ENCODE measurements around the gene ATP2B2.

ATP2B2 gene

GRCh38 chr3:10485806-10486205 is 19.6 kb downstream of the ATP2B2 start:
- no peak overlapping the region for H2AFZ ChIP-seq (ENCODE audit: low read depth, low read length)
- no peak for TF ChIP-seq EZH2phosphoT487 (IDR thresholded peaks at IDR 0.05; ENCODE audit: low read depth)
- no peak for TF ChIP-seq CTCF (IDR thresholded peaks at IDR 0.05; ENCODE audit: low read depth, low read length)
- no peak overlapping the region for H3K4me2 ChIP-seq (ENCODE audit: low read length)
- no peak overlapping the region for H3K27ac ChIP-seq (ENCODE audit: low read length)
- H4K20me1 ChIP-seq (ENCODE audit: insufficient read depth, low read length) = no peaks in the 10 kb centered on the region
- no peaks in the 10 kb centered on the region for H3K9me3 ChIP-seq (ENCODE audit: insufficient read depth, low read length)
- H3K9ac ChIP-seq (ENCODE audit: low read length) = no peak overlapping the region
- no peaks in the 10 kb centered on the region for H3K36me3 ChIP-seq (replicated peaks; ENCODE audit: low read depth, low read length)
- no peaks in the 10 kb centered on the region for H3K27me3 ChIP-seq (ENCODE audit: low read depth, low read length)
- H3K4me3 ChIP-seq (ENCODE audit: low read length) = no peak overlapping the region
- no peaks in the 10 kb centered on the region for H3K79me2 ChIP-seq (ENCODE audit: low read length)
- no peaks in the 10 kb centered on the region for H3K4me1 ChIP-seq (ENCODE audit: low read length)

GRCh38 chr3:10485380-10485779 is 20.0 kb downstream of the ATP2B2 start:
- H3K27ac ChIP-seq (ENCODE audit: low read length) = no peak overlapping the region
- no peak overlapping the region for H3K4me3 ChIP-seq (ENCODE audit: low read length)
- H3K9me3 ChIP-seq (ENCODE audit: insufficient read depth, low read length) = no peaks in the 10 kb centered on the region
- H3K9ac ChIP-seq (ENCODE audit: low read length) = no peak overlapping the region
- H4K20me1 ChIP-seq (ENCODE audit: insufficient read depth, low read length) = no peaks in the 10 kb centered on the region
- TF ChIP-seq EZH2phosphoT487 (IDR thresholded peaks at IDR 0.05; ENCODE audit: low read depth) = no peak
- no peak for TF ChIP-seq CTCF (IDR thresholded peaks at IDR 0.05; ENCODE audit: low read depth, low read length)
- no peaks in the 10 kb centered on the region for H3K36me3 ChIP-seq (replicated peaks; ENCODE audit: low read depth, low read length)
- H3K4me1 ChIP-seq (ENCODE audit: low read length) = no peaks in the 10 kb centered on the region
- H3K4me2 ChIP-seq (ENCODE audit: low read length) = no peak overlapping the region
- no peaks in the 10 kb centered on the region for H3K27me3 ChIP-seq (ENCODE audit: low read depth, low read length)
- no peak overlapping the region for H2AFZ ChIP-seq (ENCODE audit: low read depth, low read length)
- H3K79me2 ChIP-seq (ENCODE audit: low read length) = no peaks in the 10 kb centered on the region

GRCh38 chr3:10484709-10485108 is 20.7 kb downstream of the ATP2B2 start:
- Histone ChIP-seq H3K4me1 (ENCODE audit: low read length) (no peaks in the 10 kb centered on the region), H2AFZ (ENCODE audit: low read depth, low read length) (no peak overlapping the region), H4K20me1 (ENCODE audit: insufficient read depth, low read length) (no peaks in the 10 kb centered on the region), H3K9ac (ENCODE audit: low read length) (no peak overlapping the region), H3K79me2 (ENCODE audit: low read length) (no peaks in the 10 kb centered on the region), H3K9me3 (ENCODE audit: insufficient read depth, low read length) (no peaks in the 10 kb centered on the region), H3K4me3 (ENCODE audit: low read length) (no peak overlapping the region), H3K27ac (ENCODE audit: low read length) (no peak overlapping the region), H3K36me3 (replicated peaks; ENCODE audit: low read depth, low read length) (no peaks in the 10 kb centered on the region), H3K4me2 (ENCODE audit: low read length) (no peak overlapping the region), H3K27me3 (ENCODE audit: low read depth, low read length) (no peaks in the 10 kb centered on the region)
- TF ChIP-seq CTCF (IDR thresholded peaks at IDR 0.05; ENCODE audit: low read depth, low read length) (no peak), EZH2phosphoT487 (IDR thresholded peaks at IDR 0.05; ENCODE audit: low read depth) (no peak)

GRCh38 chr3:10483686-10484345 is 21.6 kb downstream of the ATP2B2 start:
- H3K9ac ChIP-seq (ENCODE audit: low read length) = no peak overlapping the region
- H3K4me3 ChIP-seq (ENCODE audit: low read length) = no peak overlapping the region
- H3K9me3 ChIP-seq (ENCODE audit: insufficient read depth, low read length) = no peaks in the 10 kb centered on the region
- H2AFZ ChIP-seq (ENCODE audit: low read depth, low read length) = no peak overlapping the region
- no peak overlapping the region for H3K4me2 ChIP-seq (ENCODE audit: low read length)
- no peaks in the 10 kb centered on the region for H3K79me2 ChIP-seq (ENCODE audit: low read length)
- no peaks in the 10 kb centered on the region for H3K36me3 ChIP-seq (replicated peaks; ENCODE audit: low read depth, low read length)
- TF ChIP-seq CTCF (IDR thresholded peaks at IDR 0.05; ENCODE audit: low read depth, low read length) = no peak
- TF ChIP-seq EZH2phosphoT487 (IDR thresholded peaks at IDR 0.05; ENCODE audit: low read depth) = no peak
- no peaks in the 10 kb centered on the region for H3K27me3 ChIP-seq (ENCODE audit: low read depth, low read length)
- no peaks in the 10 kb centered on the region for H4K20me1 ChIP-seq (ENCODE audit: insufficient read depth, low read length)
- no peaks in the 10 kb centered on the region for H3K4me1 ChIP-seq (ENCODE audit: low read length)
- H3K27ac ChIP-seq (ENCODE audit: low read length) = no peak overlapping the region
